H9 (cell line): Measurements from ENCODE around the gene SFMBT2. TPM values are rescaled to one million over a fixed set of nuclear protein-coding genes. Genes with fewer than 3 reads are reported as not detected.

Experiments used
- DNase-seq: peaks from one replicate; pipeline ENCODE4 v3.0.0-alpha.2; 2017
- H2AFZ ChIP-seq: one replicate; pipeline ENCODE4 v1.6.1; 2013; ENCODE audit warnings: mild to moderate bottlenecking, low read length, control low read depth, moderate library complexity
- H2AK5ac ChIP-seq: 2 replicates; pipeline ENCODE4 v1.6.1; 2013; ENCODE audit warnings: low read length, control low read depth, mixed read lengths; ENCODE audit not compliant: insufficient read length
- H2BK120ac ChIP-seq: one replicate; pipeline ENCODE4 v1.6.1; 2013; ENCODE audit warnings: low read depth, mild to moderate bottlenecking, low read length, control low read depth, inconsistent platforms; ENCODE audit not compliant: poor library complexity, severe bottlenecking
- H2BK12ac ChIP-seq: 2 replicates; pipeline ENCODE4 v1.6.1; 2013; ENCODE audit warnings: low read length, control low read depth, mixed read lengths, low read depth; ENCODE audit not compliant: insufficient read length
- H2BK15ac ChIP-seq: 2 replicates; pipeline ENCODE4 v1.6.1; 2013; ENCODE audit warnings: low read depth, low read length, control low read depth
- H2BK20ac ChIP-seq: one replicate; pipeline ENCODE4 v1.6.1; 2013; ENCODE audit warnings: low read depth, mild to moderate bottlenecking, low read length, control low read depth, inconsistent platforms; ENCODE audit not compliant: poor library complexity, severe bottlenecking
- H2BK5ac ChIP-seq: 2 replicates; pipeline ENCODE4 v1.6.1; 2013; ENCODE audit warnings: low read length, control low read depth, mixed read lengths; ENCODE audit not compliant: insufficient read length
- H3K14ac ChIP-seq: 2 replicates; pipeline ENCODE4 v1.6.1; 2013; ENCODE audit warnings: low read length, control low read depth; ENCODE audit not compliant: insufficient read depth
- H3K18ac ChIP-seq: 2 replicates; pipeline ENCODE4 v1.6.1; 2013; ENCODE audit warnings: low read depth, mild to moderate bottlenecking, mixed read lengths, low read length, control low read depth; ENCODE audit not compliant: insufficient read length
- H3K23ac ChIP-seq: 2 replicates; pipeline ENCODE4 v1.6.1; 2013; ENCODE audit warnings: low read length, control low read depth, mixed read lengths, low read depth; ENCODE audit not compliant: insufficient read length
- H3K23me2 ChIP-seq: 2 replicates; pipeline ENCODE4 v1.6.1; 2013; ENCODE audit warnings: low read depth, mild to moderate bottlenecking, mixed read lengths, low read length, control low read depth; ENCODE audit not compliant: insufficient read length, poor library complexity, severe bottlenecking
- H3K27ac ChIP-seq: 2 replicates; pipeline ENCODE4 v1.5.1; 2013; ENCODE audit warnings: low read length, control low read depth, mixed read lengths, low read depth; ENCODE audit not compliant: insufficient read length
- H3K27me3 ChIP-seq: 2 replicates; pipeline ENCODE4 v1.6.1; 2013; ENCODE audit warnings: low read length, control low read depth, inconsistent platforms; ENCODE audit not compliant: insufficient read depth
- H3K4ac ChIP-seq: 2 replicates; pipeline ENCODE4 v1.6.1; 2013; ENCODE audit warnings: low read depth, mild to moderate bottlenecking, control low read depth, inconsistent platforms, low read length, moderate library complexity
- H3K4me1 ChIP-seq: 2 replicates; pipeline ENCODE4 v1.6.1; 2013; ENCODE audit warnings: low read length, control low read depth, inconsistent platforms; ENCODE audit not compliant: insufficient read depth
- H3K4me2 ChIP-seq: 2 replicates; pipeline ENCODE4 v1.6.1; 2013; ENCODE audit warnings: low read length, control low read depth, mixed read lengths; ENCODE audit not compliant: insufficient read length, insufficient read depth
- H3K56ac ChIP-seq: 2 replicates; pipeline ENCODE4 v1.6.1; 2013; ENCODE audit warnings: low read depth, mild to moderate bottlenecking, mixed read lengths, low read length, control low read depth; ENCODE audit not compliant: insufficient read length
- H3K79me1 ChIP-seq: 2 replicates; pipeline ENCODE4 v1.6.1; 2013; ENCODE audit warnings: low read depth, mild to moderate bottlenecking, moderate library complexity, low read length, control low read depth, inconsistent platforms; ENCODE audit not compliant: insufficient read depth, poor library complexity, severe bottlenecking
- H3K79me2 ChIP-seq: 2 replicates; pipeline ENCODE4 v1.6.1; 2013; ENCODE audit warnings: low read length, control low read depth, inconsistent platforms; ENCODE audit not compliant: insufficient read depth
- H3K9ac ChIP-seq: 2 replicates; pipeline ENCODE4 v1.6.1; 2013; ENCODE audit warnings: low read length, control low read depth, mixed read lengths; ENCODE audit not compliant: insufficient read length; ENCODE audit errors: extremely low read depth
- H3K9me3 ChIP-seq: one replicate; pipeline ENCODE4 v1.6.1; 2013; ENCODE audit warnings: low read depth, low read length, inconsistent platforms; ENCODE audit not compliant: control insufficient read depth
- H3T11ph ChIP-seq: one replicate; pipeline ENCODE4 v1.6.1; 2013; ENCODE audit warnings: mild to moderate bottlenecking, low read length, control low read depth, inconsistent platforms
- H4K20me1 ChIP-seq: one replicate; pipeline ENCODE4 v1.6.1; 2013; ENCODE audit not compliant: control insufficient read depth, insufficient read length, insufficient read depth
- H4K5ac ChIP-seq: 2 replicates; pipeline ENCODE4 v1.6.1; 2013; ENCODE audit warnings: low read depth, mild to moderate bottlenecking, mixed read lengths, low read length, control low read depth; ENCODE audit not compliant: insufficient read length
- H4K8ac ChIP-seq: replicated peaks from 2 replicates; pipeline ENCODE4 v1.6.1; 2013; ENCODE audit warnings: low read length, control low read depth, mixed read lengths, low read depth; ENCODE audit not compliant: insufficient read length
- H4K91ac ChIP-seq: 2 replicates; pipeline ENCODE4 v1.6.1; 2013; ENCODE audit warnings: low read depth, mild to moderate bottlenecking, moderate library complexity, mixed read lengths, low read length, control low read depth; ENCODE audit not compliant: insufficient read length
- H3K27ac Mint-ChIP-seq, 3 experiments: 2 replicates in 2 of 3; 3 replicates in 1 of 3; pipeline ENCODE4 v1.8.0; 2020 to 2021; ENCODE audit warnings: mixed read lengths in 3 of 3, mild to moderate bottlenecking in 1 of 3, moderate library complexity in 1 of 3
- H3K27me3 Mint-ChIP-seq: 2 replicates; pipeline ENCODE4 v1.8.0; 2021; ENCODE audit warnings: low read depth, mild to moderate bottlenecking, moderate library complexity, mixed read lengths
- H3K36me3 Mint-ChIP-seq, 3 experiments: 2 replicates in 2 of 3; 3 replicates in 1 of 3; pipeline ENCODE4 v1.8.0; 2020 to 2021; ENCODE audit warnings: low read depth in 3 of 3, mixed read lengths in 3 of 3; ENCODE audit not compliant: insufficient read depth in 1 of 3
- H3K4me1 Mint-ChIP-seq, 2 experiments: 2 replicates each; pipeline ENCODE4 v1.8.0; 2020; ENCODE audit warnings: mixed read lengths in 2 of 2
- H3K4me3 Mint-ChIP-seq, 2 experiments: 2 replicates in 1 of 2; 3 replicates in 1 of 2; pipeline ENCODE4 v1.8.0; 2020 to 2021; ENCODE audit warnings: mild to moderate bottlenecking in 2 of 2, mixed read lengths in 2 of 2, moderate library complexity in 1 of 2
- H3K9me3 Mint-ChIP-seq, 2 experiments: 2 replicates in 1 of 2; 3 replicates in 1 of 2; pipeline ENCODE4 v1.8.0; 2020; ENCODE audit warnings: mild to moderate bottlenecking in 2 of 2, mixed read lengths in 2 of 2, moderate library complexity in 1 of 2
- CTCF ChIP-seq: fragments of 200-600 bp; sonication (generic); conservative IDR thresholded peaks from 3 replicates; pipeline ENCODE4 v1.8.0; 2021; ENCODE audit warnings: antibody characterized with exemption, mild to moderate bottlenecking
- WGBS: extraction: QIAGEN DNeasy Blood & Tissue Kit; methylation state at CpG from one replicate; pipeline ENCODE4 v1.1.7; 2013; ENCODE audit warnings: missing lambda C conversion rate, low lambda C conversion rate, mixed read lengths; ENCODE audit not compliant: insufficient read length; ENCODE audit errors: extremely low coverage; 5-methylcytosine and 5-hydroxymethylcytosine counted together
- total RNA-seq: library from RNA; stranded (reverse); gene quantifications from 2 replicates; pipeline ENCODE4 v1.2.1, GENCODE V29; 2021

SFMBT2 gene
- total RNA-seq, 1 experiment from 2014 or later = 5.3 TPM

GRCh38 chr10:7181420-7181819 is 229.4 kb downstream of the SFMBT2 start:
- H3K79me2 ChIP-seq = no peaks in the 10 kb centered on the region
- no peak overlapping the region for H2AFZ ChIP-seq
- no peak overlapping the region for H3K4me2 ChIP-seq
- H2BK12ac ChIP-seq = no peak overlapping the region
- Mint-ChIP-seq H3K9me3 (peaks cover 0 to 3% of the 10 kb centered on the region in 2 experiments; a peak in 3 of 5 replicates), H3K36me3 (peaks cover 7 to 11% (median 7%) of the 10 kb centered on the region in 3 experiments; a peak in 6 of 7 replicates), H3K27me3 (no peaks in the 10 kb centered on the region), H3K4me1 (no peaks in the 10 kb centered on the region), H3K4me3 (no peak overlapping the region), H3K27ac (no peak overlapping the region)
- no CpG with 5 or more reads among the region's 2 CpGs for WGBS
- no peak overlapping the region for H3K23ac ChIP-seq
- no peak overlapping the region for H3T11ph ChIP-seq
- no peak overlapping the region for H2AK5ac ChIP-seq
- TF ChIP-seq CTCF = no peak
- no peak overlapping the region for H3K14ac ChIP-seq
- H3K4me1 ChIP-seq = no peaks in the 10 kb centered on the region
- no peak overlapping the region for H4K5ac ChIP-seq
- H2BK120ac ChIP-seq = no peak overlapping the region
- H3K9ac ChIP-seq = no peak overlapping the region
- no peak overlapping the region for H2BK15ac ChIP-seq
- H3K27ac ChIP-seq = no peak overlapping the region
- H4K91ac ChIP-seq = no peak overlapping the region
- H4K8ac ChIP-seq = no peak overlapping the region
- H3K18ac ChIP-seq = no peak overlapping the region
- H3K27me3 ChIP-seq = no peaks in the 10 kb centered on the region
- no peak overlapping the region for H3K56ac ChIP-seq
- no peak for DNase-seq
- no peaks in the 10 kb centered on the region for H3K23me2 ChIP-seq
- no peaks in the 10 kb centered on the region for H4K20me1 ChIP-seq
- H2BK5ac ChIP-seq = no peak overlapping the region
- H3K9me3 ChIP-seq = no peaks in the 10 kb centered on the region
- no peak overlapping the region for H3K4ac ChIP-seq
- H2BK20ac ChIP-seq = no peak overlapping the region
- no peaks in the 10 kb centered on the region for H3K79me1 ChIP-seq
